ENCODE measurements around the gene CCDC192. TPM values are rescaled to one million over a fixed set of nuclear protein-coding genes. Genes with fewer than 3 reads are reported as not detected.

The CCDC192 gene
- total RNA-seq, 4 donors from 2014 or later: not detected

DNA sequence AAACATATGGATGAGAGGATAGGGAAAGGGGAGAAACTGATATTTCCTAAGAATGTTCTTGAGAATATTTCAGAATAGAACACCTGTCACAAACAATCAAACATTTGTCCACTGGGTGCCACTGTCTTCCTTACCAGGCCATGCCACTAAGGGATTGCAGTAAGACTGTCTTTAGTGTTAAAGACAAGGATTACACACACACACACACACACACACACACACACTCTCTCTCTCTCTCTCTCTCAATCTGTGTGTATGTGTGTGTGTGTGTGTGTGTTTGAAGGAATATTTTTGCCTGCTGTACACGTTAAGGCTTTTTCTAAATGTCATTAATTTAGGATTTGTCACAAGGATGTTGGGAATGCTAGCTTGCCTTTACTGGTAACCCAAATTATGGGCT lies 54.4 kb downstream of the CCDC192 start:
- WGBS, 2 donors: 35 to 36% methylated on average over 1 of the region's 1 CpG
- no peak for DNase-seq (ENCODE audit: low spot score in 2 of 2)
- TF ChIP-seq POLR2A (IDR thresholded peaks at IDR 0.05): no peak
- TF ChIP-seq, protein P1, sequence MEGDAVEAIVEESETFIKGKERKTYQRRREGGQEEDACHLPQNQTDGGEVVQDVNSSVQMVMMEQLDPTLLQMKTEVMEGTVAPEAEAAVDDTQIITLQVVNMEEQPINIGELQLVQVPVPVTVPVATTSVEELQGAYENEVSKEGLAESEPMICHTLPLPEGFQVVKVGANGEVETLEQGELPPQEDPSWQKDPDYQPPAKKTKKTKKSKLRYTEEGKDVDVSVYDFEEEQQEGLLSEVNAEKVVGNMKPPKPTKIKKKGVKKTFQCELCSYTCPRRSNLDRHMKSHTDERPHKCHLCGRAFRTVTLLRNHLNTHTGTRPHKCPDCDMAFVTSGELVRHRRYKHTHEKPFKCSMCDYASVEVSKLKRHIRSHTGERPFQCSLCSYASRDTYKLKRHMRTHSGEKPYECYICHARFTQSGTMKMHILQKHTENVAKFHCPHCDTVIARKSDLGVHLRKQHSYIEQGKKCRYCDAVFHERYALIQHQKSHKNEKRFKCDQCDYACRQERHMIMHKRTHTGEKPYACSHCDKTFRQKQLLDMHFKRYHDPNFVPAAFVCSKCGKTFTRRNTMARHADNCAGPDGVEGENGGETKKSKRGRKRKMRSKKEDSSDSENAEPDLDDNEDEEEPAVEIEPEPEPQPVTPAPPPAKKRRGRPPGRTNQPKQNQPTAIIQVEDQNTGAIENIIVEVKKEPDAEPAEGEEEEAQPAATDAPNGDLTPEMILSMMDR (IDR thresholded peaks at IDR 0.05): no peak
- intact Hi-C loops (cut with DNase I; ENCODE audit: low total_unique reads): no loop called here
- no peak overlapping the region for H3K4me3 ChIP-seq (ENCODE audit: low read depth, poor library complexity, severe bottlenecking)

DNA sequence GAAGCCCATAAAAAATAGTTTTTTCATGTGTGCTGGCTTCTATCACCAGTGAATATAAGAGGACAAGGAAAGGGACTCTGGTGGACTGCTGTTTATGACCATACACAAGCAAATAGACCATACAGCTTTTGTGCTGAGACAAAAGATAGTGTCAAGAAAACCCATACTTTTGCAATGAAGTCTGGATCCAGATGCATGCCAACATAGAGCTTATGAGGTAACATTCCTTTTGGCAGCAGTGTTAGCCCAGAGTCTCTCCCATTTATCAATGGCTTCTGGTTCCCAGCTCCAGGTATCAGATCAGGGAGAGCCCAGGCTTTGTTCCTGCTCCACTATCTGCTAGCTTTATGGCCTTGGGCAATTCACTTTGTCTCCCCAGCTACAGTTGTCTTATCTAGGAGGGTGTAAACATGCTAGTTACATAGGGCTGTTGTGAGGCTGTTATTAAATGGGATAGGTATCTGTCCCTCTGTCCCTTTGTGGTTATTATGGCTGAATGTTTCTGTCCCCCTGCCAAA lies 55.6 kb downstream of the CCDC192 start:
- intact Hi-C loops (cut with DNase I; ENCODE audit: low total_unique reads): no loop called here
- TF ChIP-seq, protein P1 (IDR thresholded peaks at IDR 0.05): no peak
- TF ChIP-seq POLR2A (IDR thresholded peaks at IDR 0.05): no peak
- no peak for DNase-seq (ENCODE audit: low spot score in 2 of 2)
- H3K4me3 ChIP-seq (ENCODE audit: low read depth, poor library complexity, severe bottlenecking): no peak overlapping the region

DNA sequence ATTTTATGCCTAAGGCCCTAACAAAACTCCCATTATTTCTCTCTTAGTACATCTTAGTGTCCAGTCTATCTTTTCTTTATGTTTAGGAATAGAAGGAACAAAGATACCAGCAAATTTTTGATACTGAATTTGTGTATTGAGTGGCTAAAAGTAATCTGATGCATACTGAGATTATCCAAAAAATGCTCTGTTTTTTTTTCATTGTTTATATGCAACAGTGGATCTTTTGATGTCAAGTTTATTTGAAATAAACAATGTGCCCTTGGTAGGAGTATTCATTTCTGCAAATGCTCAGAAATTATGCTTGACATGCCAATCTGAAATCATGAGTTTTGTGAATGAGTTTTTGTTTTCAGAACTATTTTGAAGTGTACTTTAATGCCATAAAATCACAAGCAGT lies 58.7 kb downstream of the CCDC192 start:
- intact Hi-C loops (cut with DNase I; ENCODE audit: low total_unique reads): loop anchor here (10.0 kb wide), 1 partner anchor 443 kb away; no protein-coding TSS in a partner anchor
- TF ChIP-seq POLR2A (IDR thresholded peaks at IDR 0.05): no peak
- TF ChIP-seq, protein P1 (IDR thresholded peaks at IDR 0.05): no peak
- no peak overlapping the region for H3K4me3 ChIP-seq (ENCODE audit: low read depth, poor library complexity, severe bottlenecking)
- no peak for DNase-seq (ENCODE audit: low spot score in 2 of 2)

DNA sequence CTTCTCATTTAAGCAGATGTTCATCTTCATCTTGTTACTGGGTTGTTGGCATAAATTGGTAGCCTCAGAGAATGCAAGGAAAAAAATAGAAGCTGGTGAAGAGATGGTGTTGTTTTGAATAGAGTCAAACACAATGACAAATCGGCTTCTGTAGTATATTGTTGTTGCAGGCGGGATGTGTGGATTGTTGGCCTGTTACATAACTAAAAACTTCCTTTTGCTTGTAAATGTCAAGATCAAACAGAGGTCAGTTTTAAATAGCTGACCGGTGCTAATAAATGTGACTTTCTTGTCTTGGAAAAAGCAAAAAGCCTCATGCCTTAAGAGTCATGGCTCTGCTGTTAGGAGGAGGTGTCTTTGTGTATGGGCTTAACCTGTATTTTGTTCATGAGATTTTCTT lies 59.2 kb downstream of the CCDC192 start:
- H3K4me3 ChIP-seq (ENCODE audit: low read depth, poor library complexity, severe bottlenecking): no peak overlapping the region
- 62% methylated on average over 3 of the region's 3 CpGs for WGBS, 2 donors
- no peak for DNase-seq (ENCODE audit: low spot score in 2 of 2)
- TF ChIP-seq, protein P1 (IDR thresholded peaks at IDR 0.05): no peak
- TF ChIP-seq POLR2A (IDR thresholded peaks at IDR 0.05): no peak
- intact Hi-C loops (cut with DNase I; ENCODE audit: low total_unique reads): loop anchor here (10.0 kb wide), 1 partner anchor 442 kb away; no protein-coding TSS in a partner anchor

DNA sequence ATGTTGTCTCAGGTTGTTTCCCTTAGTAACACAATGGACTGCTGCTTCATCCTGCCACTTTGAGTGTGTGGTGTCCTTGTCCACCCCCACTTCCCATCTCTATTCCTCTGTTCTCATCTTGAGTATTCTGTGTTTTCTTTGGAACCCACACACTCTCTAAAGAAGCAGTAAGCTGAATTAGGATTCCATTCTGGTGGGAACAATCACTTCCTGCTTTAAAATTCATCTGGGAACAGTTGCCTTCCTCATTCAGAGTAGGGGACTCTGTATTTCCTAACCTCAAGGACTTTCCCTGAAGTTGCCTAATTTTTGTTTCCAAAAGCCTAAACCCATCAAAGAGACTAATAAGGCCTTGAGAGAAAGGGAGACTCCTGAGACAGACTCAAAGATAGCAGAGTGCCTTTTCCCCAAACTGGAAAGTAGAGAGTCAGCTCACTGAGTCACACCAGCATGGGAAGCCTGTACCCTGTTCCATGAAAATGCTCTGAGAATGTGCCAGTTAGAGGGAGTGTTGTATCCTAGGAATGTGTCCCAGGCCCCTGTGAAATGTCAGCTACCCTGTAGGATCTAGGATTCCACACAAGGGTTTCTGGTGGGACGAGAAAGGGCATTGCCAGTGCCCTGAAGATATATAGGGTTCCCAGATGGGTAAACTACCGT lies 63.6 kb downstream of the CCDC192 start:
- H3K4me3 ChIP-seq (ENCODE audit: low read depth, poor library complexity, severe bottlenecking): no peak overlapping the region
- TF ChIP-seq POLR2A (IDR thresholded peaks at IDR 0.05): no peak
- TF ChIP-seq, protein P1 (IDR thresholded peaks at IDR 0.05): no peak
- intact Hi-C loops (cut with DNase I; ENCODE audit: low total_unique reads): loop anchor here (10.0 kb wide), 1 partner anchor 438 kb away; no protein-coding TSS in a partner anchor
- WGBS, 2 donors: 83 to 93% methylated on average over 2 of the region's 2 CpGs
- no peak for DNase-seq (ENCODE audit: low spot score in 2 of 2)

DNA sequence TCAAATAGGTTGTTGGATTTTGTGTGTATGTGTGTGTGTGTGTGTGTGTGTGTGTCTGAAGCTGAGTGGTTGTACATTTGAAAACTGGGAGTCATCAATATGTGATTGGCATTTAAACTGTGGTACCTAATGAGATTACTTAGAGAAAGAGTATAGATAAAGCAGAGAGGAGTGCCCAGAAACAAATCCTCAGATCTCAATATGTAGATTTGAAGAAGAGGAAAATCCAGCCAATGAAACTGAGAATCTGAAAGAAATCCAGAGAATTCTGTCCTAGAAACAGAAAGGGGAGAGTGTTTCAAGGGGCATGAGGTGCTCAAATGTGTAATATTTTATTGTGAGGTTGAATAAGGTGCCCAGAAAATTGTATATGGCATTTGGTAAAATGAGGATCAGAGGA lies 66.2 kb downstream of the CCDC192 start:
- no peak for TF ChIP-seq POLR2A (IDR thresholded peaks at IDR 0.05)
- TF ChIP-seq, protein P1 (IDR thresholded peaks at IDR 0.05): no peak

More for the DNA sequence above, 66.2 kb downstream of the CCDC192 start:
- intact Hi-C loops (cut with DNase I; ENCODE audit: low total_unique reads): loop anchor here (10.0 kb wide), 1 partner anchor 435 kb away; no protein-coding TSS in a partner anchor
- no peak overlapping the region for H3K4me3 ChIP-seq (ENCODE audit: low read depth, poor library complexity, severe bottlenecking)
- no peak for DNase-seq (ENCODE audit: low spot score in 2 of 2)
